Astrocyte (in vitro differentiated cells and primary cell): ENCODE data around the gene SLC6A11.

Experiments used
- EZH2 ChIP-seq: IDR thresholded peaks from 2 replicates; pipeline ENCODE4 v1.6.1; 2012; ENCODE audit warnings: mild to moderate bottlenecking, low read length, inconsistent platforms; ENCODE audit not compliant: insufficient read depth
- TF ChIP-seq, protein P1 (sequence below): IDR thresholded peaks from 2 replicates; pipeline ENCODE4 v1.5.1; 2011; ENCODE audit warnings: low read depth, mild to moderate bottlenecking, inconsistent platforms, low read length, moderate library complexity; ENCODE audit not compliant: insufficient read depth

DNA sequence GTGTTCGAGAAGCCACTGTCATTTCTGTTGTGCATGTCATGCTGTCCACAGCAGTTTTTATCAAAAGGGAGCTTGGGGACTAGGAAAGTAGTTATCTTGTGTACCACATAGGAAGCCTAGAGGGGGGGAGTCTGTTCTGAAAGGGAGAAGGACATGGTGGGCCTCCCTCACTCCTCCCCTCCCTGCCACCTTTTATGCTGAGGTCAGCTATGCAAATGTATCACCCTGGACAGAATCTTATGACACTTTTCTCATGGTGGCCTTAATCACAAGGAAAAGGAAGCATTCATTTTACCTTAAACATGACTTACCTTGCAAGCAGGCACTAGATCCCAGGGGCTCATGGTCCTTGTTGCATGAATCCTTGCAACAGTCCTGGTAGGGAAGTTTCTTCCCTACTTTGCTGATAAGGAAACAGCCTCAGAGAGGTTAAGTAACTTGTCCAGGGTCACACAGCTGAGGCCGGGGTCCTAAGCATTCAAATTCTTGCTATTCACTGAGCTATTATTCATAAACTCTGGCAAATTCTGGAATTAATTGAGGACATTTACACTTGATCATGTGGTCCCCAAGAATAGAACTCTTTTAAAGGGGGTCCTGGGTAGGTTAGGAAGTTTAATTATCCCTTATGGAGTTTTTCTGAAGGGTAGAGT is 95.4 kb downstream of the SLC6A11 start:
- TF ChIP-seq, protein P1, sequence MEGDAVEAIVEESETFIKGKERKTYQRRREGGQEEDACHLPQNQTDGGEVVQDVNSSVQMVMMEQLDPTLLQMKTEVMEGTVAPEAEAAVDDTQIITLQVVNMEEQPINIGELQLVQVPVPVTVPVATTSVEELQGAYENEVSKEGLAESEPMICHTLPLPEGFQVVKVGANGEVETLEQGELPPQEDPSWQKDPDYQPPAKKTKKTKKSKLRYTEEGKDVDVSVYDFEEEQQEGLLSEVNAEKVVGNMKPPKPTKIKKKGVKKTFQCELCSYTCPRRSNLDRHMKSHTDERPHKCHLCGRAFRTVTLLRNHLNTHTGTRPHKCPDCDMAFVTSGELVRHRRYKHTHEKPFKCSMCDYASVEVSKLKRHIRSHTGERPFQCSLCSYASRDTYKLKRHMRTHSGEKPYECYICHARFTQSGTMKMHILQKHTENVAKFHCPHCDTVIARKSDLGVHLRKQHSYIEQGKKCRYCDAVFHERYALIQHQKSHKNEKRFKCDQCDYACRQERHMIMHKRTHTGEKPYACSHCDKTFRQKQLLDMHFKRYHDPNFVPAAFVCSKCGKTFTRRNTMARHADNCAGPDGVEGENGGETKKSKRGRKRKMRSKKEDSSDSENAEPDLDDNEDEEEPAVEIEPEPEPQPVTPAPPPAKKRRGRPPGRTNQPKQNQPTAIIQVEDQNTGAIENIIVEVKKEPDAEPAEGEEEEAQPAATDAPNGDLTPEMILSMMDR: no peak
- no peak for TF ChIP-seq EZH2
